DND-41 (cell line): ENCODE measurements around the gene SDE2.
"Not testable (repeated sequence)": the region's sequence is repeated elsewhere in the genome, so short reads cannot be mapped to it uniquely, and the experiment has no call there.

Experiments
- CTCF ChIP-seq: IDR thresholded peaks from 2 replicates; pipeline ENCODE4 v1.5.1; 2012; ENCODE audit warnings: borderline replicate concordance, low read length, moderate library complexity, mild to moderate bottlenecking; ENCODE audit not compliant: poor library complexity, severe bottlenecking; ENCODE audit errors: extremely low read depth
- EZH2 ChIP-seq: IDR thresholded peaks from 3 replicates; pipeline ENCODE4 v1.6.1; 2012; ENCODE audit warnings: borderline replicate concordance, low read depth, mild to moderate bottlenecking, moderate library complexity, low read length, inconsistent platforms; ENCODE audit not compliant: severe bottlenecking

GRCh38 chr1:226000493-226001081 lies 1.4 kb upstream of the SDE2 start:
- not testable (repeated sequence) for TF ChIP-seq CTCF, EZH2
